Measurements from ENCODE around the gene SV2B.

SV2B gene

DNA sequence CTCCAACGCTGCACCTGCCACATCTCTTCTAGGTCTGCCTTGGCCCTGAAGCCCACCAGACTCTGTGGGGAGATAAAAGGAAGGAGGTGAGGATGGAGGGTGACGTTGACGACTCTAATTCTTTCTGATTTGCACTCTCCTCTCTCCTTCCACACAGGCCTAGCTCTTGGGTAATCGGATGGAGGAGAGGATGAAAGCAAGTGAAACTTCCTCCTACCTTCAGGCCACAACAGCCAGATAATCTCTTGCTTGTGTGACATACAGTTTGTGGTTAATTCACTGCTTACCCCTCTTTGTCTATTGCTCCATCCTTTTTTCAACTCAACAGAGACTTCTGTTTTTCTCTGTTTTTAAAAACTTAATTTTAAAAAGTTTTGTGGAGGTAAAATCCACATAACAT lies 208.1 kb downstream of the SV2B start:
- no peak for DNase-seq (ENCODE audit: low read depth)
- no peak overlapping the region for H3K4me3 ChIP-seq (ENCODE audit: low read depth, low read length)
- TF ChIP-seq, protein P1, sequence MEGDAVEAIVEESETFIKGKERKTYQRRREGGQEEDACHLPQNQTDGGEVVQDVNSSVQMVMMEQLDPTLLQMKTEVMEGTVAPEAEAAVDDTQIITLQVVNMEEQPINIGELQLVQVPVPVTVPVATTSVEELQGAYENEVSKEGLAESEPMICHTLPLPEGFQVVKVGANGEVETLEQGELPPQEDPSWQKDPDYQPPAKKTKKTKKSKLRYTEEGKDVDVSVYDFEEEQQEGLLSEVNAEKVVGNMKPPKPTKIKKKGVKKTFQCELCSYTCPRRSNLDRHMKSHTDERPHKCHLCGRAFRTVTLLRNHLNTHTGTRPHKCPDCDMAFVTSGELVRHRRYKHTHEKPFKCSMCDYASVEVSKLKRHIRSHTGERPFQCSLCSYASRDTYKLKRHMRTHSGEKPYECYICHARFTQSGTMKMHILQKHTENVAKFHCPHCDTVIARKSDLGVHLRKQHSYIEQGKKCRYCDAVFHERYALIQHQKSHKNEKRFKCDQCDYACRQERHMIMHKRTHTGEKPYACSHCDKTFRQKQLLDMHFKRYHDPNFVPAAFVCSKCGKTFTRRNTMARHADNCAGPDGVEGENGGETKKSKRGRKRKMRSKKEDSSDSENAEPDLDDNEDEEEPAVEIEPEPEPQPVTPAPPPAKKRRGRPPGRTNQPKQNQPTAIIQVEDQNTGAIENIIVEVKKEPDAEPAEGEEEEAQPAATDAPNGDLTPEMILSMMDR (conservative IDR thresholded peaks at IDR 0.05; ENCODE audit: low read depth, low read length), result no peak

DNA sequence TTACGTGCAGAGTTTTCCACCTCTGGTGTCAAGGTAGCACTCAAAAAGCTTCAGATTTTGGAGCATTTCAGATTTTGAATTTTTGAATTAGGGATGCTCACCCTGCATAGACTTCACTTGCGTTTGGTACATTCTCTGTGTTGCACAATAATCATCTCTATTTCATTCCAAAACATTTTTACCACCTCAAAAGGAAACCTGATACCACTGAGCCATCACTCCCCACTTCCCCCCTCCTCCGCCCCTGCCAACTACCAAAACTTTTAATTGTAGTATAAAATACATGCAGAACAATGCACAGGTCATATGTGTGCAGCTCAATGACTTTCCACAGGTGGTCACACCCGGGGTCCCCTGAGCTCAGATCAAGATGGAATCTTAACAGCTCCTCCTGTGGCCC lies 208.8 kb downstream of the SV2B start:
- TF ChIP-seq, protein P1 (conservative IDR thresholded peaks at IDR 0.05; ENCODE audit: low read depth, low read length), result no peak
- DNase-seq (ENCODE audit: low read depth), result no peak
- no peak overlapping the region for H3K4me3 ChIP-seq (ENCODE audit: low read depth, low read length)

DNA sequence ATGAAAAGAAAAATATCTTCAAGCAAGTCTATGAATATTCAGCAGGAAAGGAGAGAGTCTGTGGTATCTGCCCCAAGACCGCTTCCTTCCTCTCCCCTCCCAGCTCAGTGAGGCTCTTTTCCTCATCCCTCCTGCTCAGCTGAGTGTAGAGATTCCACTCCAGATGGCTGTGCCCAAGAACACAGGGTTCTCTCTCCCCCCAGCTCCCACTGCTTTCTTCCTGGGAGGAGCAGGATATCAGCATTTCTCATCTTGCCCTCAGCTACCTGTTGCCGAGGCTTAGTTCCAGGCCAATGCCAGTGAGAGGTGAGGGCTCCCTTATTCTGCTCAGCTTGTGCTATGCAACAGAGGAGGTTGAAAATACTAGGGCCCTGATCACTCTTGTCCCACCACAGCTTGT lies 211.9 kb downstream of the SV2B start:
- no peak for DNase-seq (ENCODE audit: low read depth)
- TF ChIP-seq, protein P1 (conservative IDR thresholded peaks at IDR 0.05; ENCODE audit: low read depth, low read length), result no peak
- no peak overlapping the region for H3K4me3 ChIP-seq (ENCODE audit: low read depth, low read length)

DNA sequence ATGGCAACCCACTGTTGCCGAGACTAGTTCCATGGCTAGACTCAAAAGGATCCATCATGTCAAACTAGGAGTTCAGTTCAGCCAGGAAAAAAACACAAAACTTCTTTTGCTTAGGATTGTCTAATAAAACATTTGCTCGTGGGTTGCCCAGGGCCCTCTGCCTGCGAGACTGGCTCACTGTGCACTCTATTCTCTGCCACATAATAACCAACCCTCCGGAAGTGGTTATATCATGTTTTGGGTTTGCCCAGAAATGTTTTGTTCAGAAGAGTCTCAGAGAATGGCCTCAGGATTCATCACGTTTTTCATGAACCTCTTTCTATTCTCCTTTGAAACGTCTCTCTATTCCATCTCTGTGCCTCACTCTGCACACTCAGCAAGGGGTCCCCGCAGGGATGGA lies 216.1 kb downstream of the SV2B start:
- TF ChIP-seq, protein P1 (conservative IDR thresholded peaks at IDR 0.05; ENCODE audit: low read depth, low read length), result no peak
- DNase-seq (ENCODE audit: low read depth), result no peak

DNA sequence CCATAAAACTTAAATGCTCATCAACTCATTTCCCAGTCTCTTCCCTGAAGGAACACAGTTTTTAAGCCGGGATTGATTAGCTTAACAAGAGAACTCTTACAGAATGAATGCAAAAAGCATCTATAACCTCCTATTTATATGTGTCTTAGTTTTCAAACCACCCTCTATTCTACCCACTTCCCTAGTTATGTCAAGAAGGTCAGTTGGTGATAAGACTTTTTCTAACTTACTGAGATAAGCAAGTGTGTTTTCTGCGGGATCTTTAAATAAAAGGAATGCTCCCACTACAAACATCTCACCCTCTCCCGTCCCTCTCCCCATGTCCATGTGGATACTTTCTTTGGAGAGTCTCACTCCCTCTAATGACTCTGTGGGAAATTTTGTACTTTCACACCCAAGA lies 218.5 kb downstream of the SV2B start:
- H3K4me3 ChIP-seq (ENCODE audit: low read depth, low read length), result no peak overlapping the region
- TF ChIP-seq, protein P1 (conservative IDR thresholded peaks at IDR 0.05; ENCODE audit: low read depth, low read length), result no peak
- no peak for DNase-seq (ENCODE audit: low read depth)

More for the DNA sequence above, 216.1 kb downstream of the SV2B start:
- H3K4me3 ChIP-seq (ENCODE audit: low read depth, low read length), result no peak overlapping the region

DNA sequence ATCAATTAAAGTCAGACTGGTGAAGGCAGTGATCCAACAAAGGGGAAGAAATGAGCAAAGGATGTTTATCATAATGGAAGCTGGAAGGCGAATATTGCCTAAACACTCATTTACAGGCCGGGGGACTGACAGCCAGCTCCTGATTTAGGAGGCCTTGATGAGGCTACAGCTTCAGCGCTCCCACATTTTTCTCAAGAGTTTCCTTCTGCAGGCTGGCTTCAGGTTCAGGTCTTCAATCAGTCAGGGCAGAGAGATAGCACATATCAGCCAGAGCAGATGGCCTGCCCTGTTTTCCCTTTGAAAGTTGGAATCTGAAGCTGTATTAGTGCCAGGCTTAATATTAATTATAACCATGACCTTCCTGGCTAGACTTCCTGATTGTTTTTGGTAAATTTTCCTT lies 218.9 kb downstream of the SV2B start:
- TF ChIP-seq, protein P1 (conservative IDR thresholded peaks at IDR 0.05; ENCODE audit: low read depth, low read length), result no peak
- H3K4me3 ChIP-seq (ENCODE audit: low read depth, low read length), result no peak overlapping the region
- DNase-seq (ENCODE audit: low read depth), result no peak

DNA sequence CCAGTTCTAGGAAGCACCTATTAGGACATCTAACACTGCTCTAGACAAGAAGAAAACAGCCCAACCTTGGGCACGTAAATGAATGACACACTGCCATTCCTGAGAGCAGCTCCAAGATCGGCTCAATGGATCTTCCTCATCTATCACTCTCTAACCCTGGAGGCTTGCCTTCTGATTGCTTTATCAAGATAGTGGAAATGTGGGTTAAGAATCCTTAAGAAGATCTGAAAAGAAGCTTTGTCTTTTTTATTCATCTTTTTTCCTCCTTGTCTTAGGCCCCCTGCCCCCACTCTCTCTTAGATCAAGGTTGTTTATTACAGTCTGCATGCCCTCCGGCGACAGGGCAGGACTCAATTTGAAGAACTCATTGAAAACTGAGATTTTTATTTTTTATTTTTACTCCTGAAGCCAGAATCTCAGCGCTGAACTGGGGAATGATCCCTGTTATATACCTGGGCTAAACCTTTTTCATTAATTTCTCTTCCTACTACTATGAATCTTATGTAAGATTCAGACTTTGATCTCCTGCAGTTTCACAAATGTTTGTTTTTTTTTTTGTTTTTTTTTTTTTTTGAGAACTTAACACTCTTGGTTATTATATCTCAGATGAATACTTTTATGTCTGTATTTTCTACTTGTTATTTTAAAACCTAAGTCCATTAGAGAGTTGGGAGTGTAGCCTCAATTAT lies 219.5 kb downstream of the SV2B start:
- no peak for DNase-seq (ENCODE audit: low read depth)
- TF ChIP-seq, protein P1 (conservative IDR thresholded peaks at IDR 0.05; ENCODE audit: low read depth, low read length), result no peak
- no peak overlapping the region for H3K4me3 ChIP-seq (ENCODE audit: low read depth, low read length)
